CD8-positive, alpha-beta memory T cell (primary cell): ENCODE data around the gene PRDM8. TPM values are rescaled to one million over a fixed set of nuclear protein-coding genes. Genes with fewer than 3 reads are reported as not detected.
A peak's percentile ranks its signal among the peaks of the same experiment; 100 is the strongest.

Experiments
- CTCF ChIA-PET: fragments of 350-600 bp; sonication (Branson Sonifier 250); formaldehyde crosslinking; loops from one replicate; lab custom pipeline; 2021; ENCODE audit warnings: antibody characterized with exemption; lab: Charles Lee
- POLR2A ChIA-PET: fragments of 350-600 bp; sonication (Branson Sonifier 250); formaldehyde crosslinking; loops from one replicate; lab custom pipeline; 2021; ENCODE audit warnings: antibody characterized with exemption; lab: Charles Lee
- DNase-seq, 5 donors: peaks; one replicate each; pipeline versions ENCODE4 v3.0.0 to v3.0.0-alpha.2; 2020 to 2022; ENCODE audit warnings: mixed read lengths in 1 of 5
- H3K27ac ChIP-seq: one replicate; pipeline ENCODE4 v1.7.0; 2013; ENCODE audit warnings: low read depth, mild to moderate bottlenecking, low read length, moderate library complexity
- H3K27me3 ChIP-seq: 2 replicates; pipeline ENCODE4 v1.7.0; 2013; ENCODE audit warnings: low read length, mild to moderate bottlenecking; ENCODE audit not compliant: insufficient read depth, poor library complexity, severe bottlenecking
- H3K36me3 ChIP-seq: 2 replicates; pipeline ENCODE4 v1.7.0; 2013; ENCODE audit warnings: mild to moderate bottlenecking, low read length, moderate library complexity; ENCODE audit not compliant: insufficient read depth
- H3K4me1 ChIP-seq: 2 replicates; pipeline ENCODE4 v1.7.0; 2013; ENCODE audit warnings: mild to moderate bottlenecking, low read length, moderate library complexity; ENCODE audit not compliant: insufficient read depth
- H3K4me3 ChIP-seq: 2 replicates; pipeline ENCODE4 v1.7.0; 2013; ENCODE audit warnings: mild to moderate bottlenecking, low read length
- H3K9me3 ChIP-seq: 2 replicates; pipeline ENCODE4 v1.7.0; 2013; ENCODE audit warnings: mild to moderate bottlenecking, low read length
- H3K27ac Mint-ChIP-seq, 8 donors: one replicate each; pipeline ENCODE4 v1.8.0; 2020 to 2021; ENCODE audit warnings: mixed read lengths in 8 of 8, mild to moderate bottlenecking in 6 of 8, inconsistent platforms in 3 of 8, moderate library complexity in 3 of 8
- H3K27me3 Mint-ChIP-seq, 2 donors: one replicate each; pipeline ENCODE4 v1.8.0; 2020 to 2021; ENCODE audit warnings: mixed read lengths in 2 of 2, mild to moderate bottlenecking in 1 of 2, moderate library complexity in 1 of 2
- H3K36me3 Mint-ChIP-seq, 3 donors: one replicate each; pipeline ENCODE4 v1.8.0; 2020 to 2021; ENCODE audit warnings: mixed read lengths in 3 of 3, inconsistent platforms in 1 of 3, mild to moderate bottlenecking in 1 of 3
- H3K4me1 Mint-ChIP-seq, 3 donors: one replicate each; pipeline ENCODE4 v1.8.0; 2020 to 2021; ENCODE audit warnings: mixed read lengths in 3 of 3, inconsistent platforms in 1 of 3, mild to moderate bottlenecking in 1 of 3
- H3K4me3 Mint-ChIP-seq, 7 donors: one replicate each; pipeline ENCODE4 v1.8.0; 2020 to 2021; ENCODE audit warnings: mixed read lengths in 7 of 7, mild to moderate bottlenecking in 6 of 7, moderate library complexity in 4 of 7, inconsistent platforms in 2 of 7
- H3K9me3 Mint-ChIP-seq, 5 donors: one replicate each; pipeline ENCODE4 v1.8.0; 2020 to 2022; ENCODE audit warnings: mixed read lengths in 5 of 5, mild to moderate bottlenecking in 3 of 5, moderate library complexity in 2 of 5, inconsistent platforms in 1 of 5
- polyA plus RNA-seq: library from polyadenylated mRNA; unstranded; fragments of 300-500 nt; fragmentation: Illumina TruSeq; gene quantifications from one replicate; pipeline ENCODE4 v1.2.3, GENCODE V29; 2021
- total RNA-seq, 2 experiments: library from RNA; stranded (reverse); gene quantifications; one replicate each; pipeline ENCODE4 v1.2.3, GENCODE V29; 2021

Gene PRDM8
- total and polyA plus RNA-seq, 3 experiments from 2014 or later = 2.4 to 12.7 (median 10.9) TPM

DNA sequence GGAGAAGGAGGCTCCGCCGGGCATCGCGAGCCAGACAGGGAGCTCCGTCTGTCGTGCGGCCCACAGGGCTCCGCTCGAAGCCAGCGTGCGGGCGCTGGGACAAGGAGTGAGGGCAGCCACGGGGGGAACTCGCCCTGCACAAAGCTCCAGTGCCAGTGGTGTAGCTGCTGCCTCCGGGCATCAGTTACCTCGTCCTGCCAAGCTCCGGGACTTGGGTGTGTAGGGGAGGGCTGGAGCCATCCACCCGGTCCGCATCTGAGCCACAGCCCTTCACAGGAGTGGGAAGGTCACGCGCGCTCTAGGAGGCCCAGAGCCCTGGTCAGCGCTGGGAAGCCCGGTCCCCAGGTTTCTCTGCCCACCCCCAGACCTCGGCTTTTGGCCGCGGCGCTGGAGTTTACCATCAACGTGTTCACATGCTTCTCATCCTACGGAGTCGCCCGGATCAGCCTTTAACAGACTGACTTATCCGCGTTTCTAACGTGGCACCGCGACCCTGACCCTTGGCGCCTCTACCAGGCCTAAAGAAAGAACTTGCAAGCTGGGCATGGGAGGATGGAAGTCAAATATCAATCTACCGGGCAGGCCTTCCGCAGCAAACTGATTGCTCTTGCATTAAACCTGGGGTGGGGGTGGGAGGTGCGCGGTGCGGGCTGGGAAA, 8.4 kb upstream of the PRDM8 start:
- CTCF ChIA-PET = interaction anchor here (1.2 to 13.4 kb wide), 3 partner anchors 11 to 63 kb away, joined by 4 to 194 read pairs (median 15); partner anchors contain the start of gene PRDM8
- H3K9me3 ChIP-seq = no peaks in the 10 kb centered on the region
- H3K27ac ChIP-seq = no peak overlapping the region
- Mint-ChIP-seq H3K27ac (no peak overlapping the region), H3K4me1 (peaks cover 29 to 34% (median 33%) of the 10 kb centered on the region in 3 donors), H3K36me3 (peaks cover 8 to 28% (median 13%) of the 10 kb centered on the region in 3 donors), H3K4me3 (peak overlapping the region in 1 of 7 donors; percentile 52), H3K9me3 (no peaks in the 10 kb centered on the region), H3K27me3 (peaks cover 0 to 7% of the 10 kb centered on the region in 2 donors)
- DNase-seq = no peak
- no peak overlapping the region for H3K4me3 ChIP-seq
- POLR2A ChIA-PET = interaction anchor here (2.9 kb wide), 1 partner anchor 117 kb away, joined by 7 read pairs; the partner anchor contains the start of gene ANTXR2
- H3K36me3 ChIP-seq = no peaks in the 10 kb centered on the region
- no peaks in the 10 kb centered on the region for H3K27me3 ChIP-seq
- peaks cover 14% of the 10 kb centered on the region for H3K4me1 ChIP-seq

DNA sequence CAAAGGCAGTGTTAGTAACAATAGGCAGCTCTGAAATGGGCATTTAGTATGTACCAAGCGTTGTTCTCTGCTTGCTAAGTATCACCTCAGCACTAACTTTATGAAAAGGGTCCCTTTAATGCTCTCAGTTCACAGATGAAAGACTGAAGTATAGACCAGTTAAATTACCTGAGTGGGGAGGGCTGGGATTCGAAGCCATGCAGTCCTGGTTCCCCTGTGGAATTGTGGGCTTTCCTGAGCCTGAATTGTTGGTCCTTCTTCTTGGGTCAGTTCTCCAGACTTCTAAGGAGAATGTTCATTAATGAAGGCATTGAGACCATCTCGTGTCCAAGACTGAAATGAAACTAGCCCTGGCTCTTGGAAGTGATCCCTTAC, 7.7 kb upstream of the PRDM8 start:
- no peaks in the 10 kb centered on the region for H3K36me3 ChIP-seq
- no peak overlapping the region for H3K27ac ChIP-seq
- H3K4me1 Mint-ChIP-seq = peaks cover 27 to 31% (median 29%) of the 10 kb centered on the region in 3 donors
- POLR2A ChIA-PET = interaction anchor here (2.9 kb wide), 1 partner anchor 117 kb away, joined by 7 read pairs; the partner anchor contains the start of gene ANTXR2
- DNase-seq = no peak
- peak overlapping the region in 1 of 7 donors; percentile 52 for H3K4me3 Mint-ChIP-seq
- H3K27me3 ChIP-seq = no peaks in the 10 kb centered on the region
- H3K36me3 Mint-ChIP-seq = peaks cover 8 to 23% (median 13%) of the 10 kb centered on the region in 3 donors
- CTCF ChIA-PET = interaction anchor here (1.2 to 13.4 kb wide), 4 partner anchors 10 to 117 kb away, joined by 3 to 194 read pairs (median 10); partner anchors contain the start of genes ANTXR2 and PRDM8
- peaks cover 0 to 2% of the 10 kb centered on the region in 2 donors for H3K27me3 Mint-ChIP-seq
- peaks cover 14% of the 10 kb centered on the region for H3K4me1 ChIP-seq
- H3K27ac Mint-ChIP-seq = no peak overlapping the region
- no peaks in the 10 kb centered on the region for H3K9me3 ChIP-seq
- no peaks in the 10 kb centered on the region for H3K9me3 Mint-ChIP-seq
- no peak overlapping the region for H3K4me3 ChIP-seq

DNA sequence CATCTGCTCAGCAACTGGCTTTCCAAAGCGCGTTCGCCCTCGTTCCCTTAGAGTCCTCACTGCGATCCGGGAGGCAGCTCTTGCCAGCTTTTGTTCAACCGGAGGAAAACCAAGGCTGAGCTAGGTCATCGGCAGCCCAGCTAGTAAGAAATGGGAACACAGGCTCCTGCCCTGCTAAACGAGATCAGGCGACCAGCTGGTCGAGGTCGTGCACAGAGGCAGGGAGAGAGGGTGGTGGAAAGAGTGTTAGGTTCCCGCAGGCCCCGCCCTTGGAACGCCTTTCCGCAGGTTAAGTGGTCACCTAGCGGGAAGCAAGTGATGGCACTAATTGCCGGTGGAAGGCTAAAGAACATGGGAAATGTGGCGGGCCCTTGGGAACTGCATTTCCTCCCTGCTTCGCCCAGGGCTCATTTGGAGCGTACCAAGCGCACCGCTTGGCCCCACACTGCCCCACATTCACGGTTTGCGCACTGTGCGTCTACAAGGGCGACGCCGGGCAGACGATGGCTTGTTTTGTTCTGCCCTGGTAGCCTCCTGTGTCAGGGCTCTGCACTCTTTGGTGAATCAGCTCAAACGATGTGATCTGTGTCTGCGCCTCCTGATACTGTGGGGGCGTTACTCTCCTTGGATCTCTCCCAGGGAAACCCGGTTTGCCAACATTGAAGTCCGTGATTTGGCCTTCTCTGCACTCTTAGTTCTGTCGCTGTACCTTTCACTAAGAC, 7.2 kb upstream of the PRDM8 start:
- POLR2A ChIA-PET = no interaction called here
- H3K27me3 Mint-ChIP-seq = peaks cover 0 to 2% of the 10 kb centered on the region in 2 donors

DNA sequence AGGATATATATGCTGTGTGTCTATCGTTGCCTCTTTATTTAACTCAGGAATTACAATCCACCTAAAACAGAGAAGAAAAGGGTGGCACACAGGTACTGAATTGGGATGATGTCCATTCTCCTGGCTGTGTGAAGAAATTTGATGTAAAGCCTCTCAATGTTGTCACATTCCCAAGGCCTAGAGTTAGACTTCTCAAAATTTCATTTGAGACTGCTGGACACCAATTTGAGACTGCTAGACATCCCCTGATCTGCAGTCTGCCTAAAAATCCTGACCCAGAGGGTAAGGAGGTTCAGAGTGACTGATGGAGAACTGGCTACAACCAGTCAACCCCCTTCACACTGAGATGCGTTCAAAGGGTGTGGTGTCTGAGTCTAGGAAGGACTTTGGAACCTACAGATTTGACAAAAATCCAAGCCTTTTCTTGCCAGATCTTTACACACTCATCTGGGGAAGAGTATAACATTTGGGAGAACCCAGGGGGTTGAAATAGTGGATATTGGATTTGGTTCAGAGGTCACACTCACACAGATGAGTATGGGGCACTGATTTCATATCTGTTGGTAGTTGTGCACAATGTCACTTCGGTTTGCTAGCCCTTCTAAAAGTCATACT, 4.9 kb upstream of the PRDM8 start:
- no peak overlapping the region for H3K27ac Mint-ChIP-seq
- Histone ChIP-seq H3K9me3 (no peaks in the 10 kb centered on the region), H3K36me3 (no peaks in the 10 kb centered on the region), H3K4me1 (peaks cover under 1% of the 10 kb centered on the region), H3K4me3 (no peak overlapping the region), H3K27me3 (no peaks in the 10 kb centered on the region), H3K27ac (no peak overlapping the region)
- peaks cover 12 to 30% (median 21%) of the 10 kb centered on the region in 3 donors for H3K4me1 Mint-ChIP-seq
- peaks cover 17 to 26% (median 20%) of the 10 kb centered on the region in 3 donors for H3K36me3 Mint-ChIP-seq
- ChIA-PET CTCF (no interaction called here), POLR2A (no interaction called here)
- DNase-seq = no peak
- no peaks in the 10 kb centered on the region for H3K9me3 Mint-ChIP-seq
- no peak overlapping the region for H3K4me3 Mint-ChIP-seq
- H3K27me3 Mint-ChIP-seq = peaks cover 0 to 7% of the 10 kb centered on the region in 2 donors

More for the DNA sequence above, 7.2 kb upstream of the PRDM8 start:
- Histone ChIP-seq H3K4me3 (no peak overlapping the region), H3K36me3 (no peaks in the 10 kb centered on the region), H3K9me3 (no peaks in the 10 kb centered on the region), H3K4me1 (peaks cover 13% of the 10 kb centered on the region), H3K27ac (no peak overlapping the region), H3K27me3 (no peaks in the 10 kb centered on the region)
- peaks cover 10 to 20% (median 13%) of the 10 kb centered on the region in 3 donors for H3K36me3 Mint-ChIP-seq
- CTCF ChIA-PET = interaction anchor here (1.3 to 13.4 kb wide), 3 partner anchors 9 to 117 kb away, joined by 3 to 194 read pairs (median 15); partner anchors contain the start of genes ANTXR2 and PRDM8
- peak overlapping the region in 1 of 7 donors; percentile 55 for H3K4me3 Mint-ChIP-seq
- no peak overlapping the region for H3K27ac Mint-ChIP-seq
- H3K9me3 Mint-ChIP-seq = no peaks in the 10 kb centered on the region
- H3K4me1 Mint-ChIP-seq = peaks cover 22 to 28% (median 23%) of the 10 kb centered on the region in 3 donors
- no peak for DNase-seq

DNA sequence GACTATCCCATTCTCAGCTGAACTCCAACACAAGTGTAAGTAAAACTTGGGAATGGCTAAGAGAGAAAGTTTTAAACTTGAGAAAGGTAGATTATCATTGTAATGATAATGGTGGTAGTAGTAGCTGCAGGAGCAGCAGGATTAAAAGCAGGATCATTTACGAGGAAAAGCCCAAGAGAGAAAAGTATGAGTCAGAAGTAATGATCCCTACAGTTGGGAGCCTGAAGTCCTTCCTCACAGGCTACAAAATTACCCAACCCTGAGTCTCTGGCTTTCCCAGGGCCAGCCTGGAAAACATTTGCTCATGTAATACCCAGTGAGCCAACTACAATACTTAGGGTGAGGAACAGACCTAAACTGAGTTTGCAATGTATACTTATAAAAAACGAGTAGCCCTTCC, 4.4 kb upstream of the PRDM8 start:
- Mint-ChIP-seq H3K4me1 (peaks cover 13 to 30% (median 23%) of the 10 kb centered on the region in 3 donors), H3K27me3 (peaks cover 0 to 11% of the 10 kb centered on the region in 2 donors), H3K4me3 (no peak overlapping the region), H3K36me3 (peaks cover 19 to 28% (median 20%) of the 10 kb centered on the region in 3 donors), H3K27ac (peak overlapping the region in 1 of 8 donors; percentile 9), H3K9me3 (no peaks in the 10 kb centered on the region)
- ChIA-PET POLR2A (no interaction called here), CTCF (no interaction called here)
- Histone ChIP-seq H3K4me3 (no peak overlapping the region), H3K9me3 (no peaks in the 10 kb centered on the region), H3K27me3 (no peaks in the 10 kb centered on the region), H3K4me1 (peaks cover 5% of the 10 kb centered on the region), H3K36me3 (no peaks in the 10 kb centered on the region), H3K27ac (no peak overlapping the region)
- no peak for DNase-seq

DNA sequence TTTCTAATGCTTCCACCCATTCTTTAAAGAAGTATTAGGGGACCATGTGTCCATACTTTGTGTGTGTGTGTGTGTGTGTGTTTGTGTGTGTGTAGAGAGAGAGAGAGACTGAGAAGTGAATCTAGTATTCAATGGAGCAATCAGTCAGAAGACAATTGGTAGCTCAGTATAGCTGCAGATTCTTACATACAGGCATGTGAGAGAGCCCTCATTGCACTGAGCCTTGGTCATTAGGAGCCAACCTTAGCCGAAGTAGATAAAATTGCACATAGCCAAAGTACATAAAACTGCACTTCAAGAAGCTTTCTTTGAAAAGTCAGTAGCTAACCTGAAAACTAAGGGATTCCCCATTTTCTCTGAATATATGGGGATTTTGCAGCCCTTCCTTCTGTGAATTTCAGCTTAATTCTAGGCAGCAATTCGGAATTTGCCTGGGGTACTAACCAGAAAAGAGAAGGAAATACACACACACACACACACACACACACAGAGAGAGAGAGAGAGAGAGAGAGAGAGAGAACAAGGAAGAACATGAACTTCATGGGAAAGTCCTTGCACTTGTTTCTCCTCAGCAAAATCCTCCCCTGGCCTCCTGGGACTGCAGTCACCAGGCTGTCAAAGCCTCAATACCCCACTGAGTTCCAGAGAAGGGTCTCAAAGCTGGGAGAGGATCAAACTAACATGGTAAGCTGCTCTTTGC, 1.7 kb upstream of the PRDM8 start:
- peak overlapping the region in 3 of 7 donors; percentile 63 to 72 (median 68) for H3K4me3 Mint-ChIP-seq
- no peaks in the 10 kb centered on the region for H3K36me3 ChIP-seq
- no peaks in the 10 kb centered on the region for H3K9me3 ChIP-seq
- H3K27ac Mint-ChIP-seq = peak overlapping the region in 2 of 8 donors; percentile 8 to 47
- peaks cover 19 to 24% (median 20%) of the 10 kb centered on the region in 3 donors for H3K36me3 Mint-ChIP-seq
- peaks cover 0 to 12% of the 10 kb centered on the region in 2 donors for H3K27me3 Mint-ChIP-seq
- H3K4me1 Mint-ChIP-seq = peaks cover 16 to 33% (median 31%) of the 10 kb centered on the region in 3 donors
- ChIA-PET POLR2A (interaction anchor here (0.6 kb wide), 1 partner anchor 285 kb away, joined by 6 read pairs; no protein-coding TSS in a partner anchor), CTCF (interaction anchor here (1.5 to 8.6 kb wide), 2 partner anchors 11 to 23 kb away, joined by 5 to 194 read pairs; no protein-coding TSS in a partner anchor)
- no peaks in the 10 kb centered on the region for H3K9me3 Mint-ChIP-seq
- no peak overlapping the region for H3K27ac ChIP-seq
- H3K27me3 ChIP-seq = no peaks in the 10 kb centered on the region
- no peak for DNase-seq
- peaks cover 5% of the 10 kb centered on the region for H3K4me1 ChIP-seq
- H3K4me3 ChIP-seq = no peak overlapping the region
